ENCODE results near the gene KRT80. TPM values are rescaled to one million over a fixed set of nuclear protein-coding genes. Genes with fewer than 3 reads are reported as not detected.

KRT80 gene
- total RNA-seq, 4 donors from 2014 or later: 78.6 to 293 (median 185) TPM

- 35% methylated on average over 1 of the region's 1 CpG for WGBS
- Histone ChIP-seq H3K4me1 (peaks cover 62% of the 10 kb centered on the region), H3K27ac (peak overlapping the region; percentile 70), H3K4me3 (no peak overlapping the region), H3K27me3 (peaks cover 7% of the 10 kb centered on the region), H3K9me3 (no peaks in the 10 kb centered on the region), H3K36me3 (no peaks in the 10 kb centered on the region)
- no peak for TF ChIP-seq CTCF (IDR thresholded peaks at IDR 0.05)
- TF ChIP-seq EP300 (IDR thresholded peaks at IDR 0.05): no peak
- no peak for TF ChIP-seq POLR2AphosphoS5 (IDR thresholded peaks at IDR 0.05)
- no peak for TF ChIP-seq POLR2A (IDR thresholded peaks at IDR 0.05)
- DNase-seq (ENCODE audit: low spot score in 2 of 2): peak in 1 of 2 donors; percentile 76
These were observed 25.0 kb upstream of the KRT80 start for GRCh38 chr12:52216807-52217206.

DNA sequence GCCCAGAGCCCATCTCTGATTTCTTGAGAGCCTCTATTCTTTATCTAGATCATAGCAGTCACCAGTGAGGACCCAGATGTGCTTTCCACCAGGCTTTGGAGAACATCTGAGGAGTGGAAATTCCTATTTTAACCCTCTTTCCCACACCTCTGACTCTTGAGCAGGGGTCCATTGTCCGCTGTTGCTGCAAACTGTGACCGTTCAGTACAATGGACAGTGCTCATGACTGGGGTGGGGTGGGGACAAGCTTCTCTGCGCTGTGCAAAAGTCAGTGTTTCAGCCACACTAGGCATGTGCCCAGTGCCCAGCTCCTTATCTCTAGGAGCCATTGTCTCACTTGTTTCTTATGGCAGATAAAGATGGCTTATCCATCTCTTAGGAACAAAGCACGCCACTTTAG lies 24.3 kb upstream of the KRT80 start:
- Histone ChIP-seq H3K27ac (peak overlapping the region; percentile 70), H3K9me3 (no peaks in the 10 kb centered on the region), H3K4me3 (no peak overlapping the region), H3K4me1 (peaks cover 60% of the 10 kb centered on the region), H3K36me3 (no peaks in the 10 kb centered on the region), H3K27me3 (peaks cover 4% of the 10 kb centered on the region)
- TF ChIP-seq EP300 (IDR thresholded peaks at IDR 0.05) (no peak), POLR2AphosphoS5 (IDR thresholded peaks at IDR 0.05) (no peak), CTCF (IDR thresholded peaks at IDR 0.05) (no peak), POLR2A (IDR thresholded peaks at IDR 0.05) (no peak)
- peak in 1 of 2 donors; percentile 38 for DNase-seq (ENCODE audit: low spot score in 2 of 2)
- WGBS: 85% methylated on average over 4 of the region's 4 CpGs

DNA sequence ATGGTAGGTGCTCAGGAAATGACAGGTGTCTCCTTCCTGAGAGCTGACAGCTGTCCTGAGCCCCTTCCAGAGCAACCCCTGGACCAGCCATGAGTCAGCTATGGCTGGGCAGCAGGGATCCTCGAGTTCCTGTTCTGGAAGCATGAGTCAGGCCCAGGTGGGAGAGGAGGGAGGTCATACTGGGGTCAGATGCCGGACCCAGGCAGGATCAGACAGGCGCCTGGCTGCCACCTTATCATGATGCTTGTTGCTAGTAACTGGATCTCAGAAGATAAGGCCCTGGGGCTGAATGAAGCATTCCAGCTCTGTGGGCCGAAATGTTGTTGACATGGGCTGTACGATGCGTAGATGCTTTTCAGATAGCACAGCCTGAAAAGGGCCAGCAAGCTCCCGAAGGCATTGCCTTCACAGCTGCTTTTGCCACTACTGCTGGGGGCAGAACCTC lies 23.8 kb upstream of the KRT80 start:
- H3K9me3 ChIP-seq: no peaks in the 10 kb centered on the region
- no peak for TF ChIP-seq POLR2A (IDR thresholded peaks at IDR 0.05)
- TF ChIP-seq POLR2AphosphoS5 (IDR thresholded peaks at IDR 0.05): no peak
- TF ChIP-seq EP300 (IDR thresholded peaks at IDR 0.05): no peak
- TF ChIP-seq CTCF (IDR thresholded peaks at IDR 0.05): no peak
- WGBS: 46% methylated on average over 4 of the region's 7 CpGs
- peaks cover 60% of the 10 kb centered on the region for H3K4me1 ChIP-seq
- H3K36me3 ChIP-seq: no peaks in the 10 kb centered on the region
- H3K27me3 ChIP-seq: peaks cover 4% of the 10 kb centered on the region
- peak in 1 of 2 donors; percentile 65 for DNase-seq (ENCODE audit: low spot score in 2 of 2)
- H3K4me3 ChIP-seq: no peak overlapping the region
- H3K27ac ChIP-seq: peak overlapping the region; percentile 70

GRCh38 chr12:52214421-52214802 lies 22.6 kb upstream of the KRT80 start:
- WGBS: no CpG with 5 or more reads among the region's 3 CpGs
- Histone ChIP-seq H3K27me3 (no peaks in the 10 kb centered on the region), H3K4me3 (no peak overlapping the region), H3K36me3 (no peaks in the 10 kb centered on the region), H3K9me3 (no peaks in the 10 kb centered on the region), H3K4me1 (peaks cover 68% of the 10 kb centered on the region), H3K27ac (no peak overlapping the region)
- peak in 1 of 2 donors; percentile 59 for DNase-seq (ENCODE audit: low spot score in 2 of 2)
- TF ChIP-seq EP300 (IDR thresholded peaks at IDR 0.05) (no peak), CTCF (IDR thresholded peaks at IDR 0.05) (peak in 1 of 2 donors; percentile 29)

GRCh38 chr12:52213564-52214420 lies 22.0 kb upstream of the KRT80 start:
- Histone ChIP-seq H3K27ac (no peak overlapping the region), H3K4me1 (peaks cover 73% of the 10 kb centered on the region), H3K27me3 (no peaks in the 10 kb centered on the region), H3K4me3 (no peak overlapping the region), H3K36me3 (no peaks in the 10 kb centered on the region), H3K9me3 (no peaks in the 10 kb centered on the region)
- TF ChIP-seq CTCF (IDR thresholded peaks at IDR 0.05) (peak; percentile 56 to 96), POLR2AphosphoS5 (IDR thresholded peaks at IDR 0.05) (no peak)
- peak in 1 of 2 donors; percentile 78 for DNase-seq (ENCODE audit: low spot score in 2 of 2)
- 30% methylated on average over 12 of the region's 13 CpGs for WGBS

Data from suprapubic skin (tissue), 4 donors.